Activated T-helper 1 cell treated with anti-CD3 and anti-CD28 coated beads, Interleukin-12 subunit alpha, Interleukin-12 subunit beta, Interleukin-2, Interleukin-4 antibody, amounts not matched to agents 30 ng/mL and 10 ng/mL and 1 ng/mL, durations not matched to agents 14 hours and 24 hours and 36 hours (primary cell): ENCODE measurements around the gene HOXD8. TPM values are rescaled to one million over a fixed set of nuclear protein-coding genes. Genes with fewer than 3 reads are reported as not detected.

Experiments
- DNase-seq: peaks from one replicate; pipeline ENCODE4 v3.0.0; 2021; ENCODE audit warnings: low spot score
- H3K27ac Mint-ChIP-seq: one replicate; pipeline ENCODE4 v1.8.0; 2021; ENCODE audit warnings: mild to moderate bottlenecking, mixed read lengths
- H3K27me3 Mint-ChIP-seq: one replicate; pipeline ENCODE4 v1.8.0; 2022; ENCODE audit warnings: mild to moderate bottlenecking, moderate library complexity, mixed read lengths; ENCODE audit not compliant: insufficient read depth
- H3K36me3 Mint-ChIP-seq: one replicate; pipeline ENCODE4 v1.8.0; 2021; ENCODE audit warnings: low read depth, mixed read lengths
- H3K4me1 Mint-ChIP-seq: one replicate; pipeline ENCODE4 v1.8.0; 2021; ENCODE audit warnings: low read depth, mixed read lengths
- H3K4me3 Mint-ChIP-seq: one replicate; pipeline ENCODE4 v1.8.0; 2021; ENCODE audit warnings: mild to moderate bottlenecking, moderate library complexity, mixed read lengths
- H3K9me3 Mint-ChIP-seq: one replicate; pipeline ENCODE4 v1.8.0; 2021; ENCODE audit warnings: mixed read lengths
- intact Hi-C: fragments of 100-400 bp; cut with micrococcal nuclease; formaldehyde crosslinking; loops from one replicate; pipeline ENCODE4 v1.15.1; 2024
- total RNA-seq: library from RNA; stranded (reverse); gene quantifications from 2 replicates; pipeline ENCODE4 v1.2.3, GENCODE V29; 2022

Gene HOXD8
- not detected in 2 replicates for total RNA-seq

- H3K36me3 Mint-ChIP-seq, result no peaks in the 10 kb centered on the region
- no peaks in the 10 kb centered on the region for H3K9me3 Mint-ChIP-seq
- DNase-seq, result no peak
- peak within 1 kb of the TSS; percentile 75 for H3K27ac Mint-ChIP-seq
- peaks cover 30% of the 10 kb centered on the region for H3K4me1 Mint-ChIP-seq
- intact Hi-C loops, result loop anchor here (5.0 kb wide), 1 partner anchor 423 kb away; no protein-coding TSS in a partner anchor
- H3K4me3 Mint-ChIP-seq, result no peak within 1 kb of the TSS
- peaks cover 81% of the 10 kb centered on the region for H3K27me3 Mint-ChIP-seq
Observed at GRCh38 chr2:176128982-176129796, at the start of gene HOXD8. HOXD8 (plus strand) TSS chr2:176129705; CDS start chr2:176130367, 662 bp downstream.

- no peaks in the 10 kb centered on the region for H3K4me1 Mint-ChIP-seq
- peak overlapping the region; percentile 89 for H3K27ac Mint-ChIP-seq
- H3K27me3 Mint-ChIP-seq, result peaks cover 72% of the 10 kb centered on the region
- intact Hi-C loops, result loop anchor here (2.0 kb wide), 2 partner anchors 51 to 1745 kb away; partner anchors contain the start of gene SP9
- no peak for DNase-seq
- peak overlapping the region; percentile 15 for H3K4me3 Mint-ChIP-seq
- peaks cover 4% of the 10 kb centered on the region for H3K9me3 Mint-ChIP-seq
- peaks cover 3% of the 10 kb centered on the region for H3K36me3 Mint-ChIP-seq
Observed at GRCh38 chr2:176079831-176080539, 49.5 kb upstream of the HOXD8 start.

- intact Hi-C loops, result no loop called here
- peaks cover 3% of the 10 kb centered on the region for H3K36me3 Mint-ChIP-seq
- H3K27ac Mint-ChIP-seq, result peak overlapping the region; percentile 81
- no peaks in the 10 kb centered on the region for H3K4me1 Mint-ChIP-seq
- no peak overlapping the region for H3K4me3 Mint-ChIP-seq
- DNase-seq, result no peak
- peaks cover 4% of the 10 kb centered on the region for H3K9me3 Mint-ChIP-seq
- H3K27me3 Mint-ChIP-seq, result peaks cover 73% of the 10 kb centered on the region
Observed at GRCh38 chr2:176080540-176081375, 48.7 kb upstream of the HOXD8 start.

GRCh38 chr2:176081376-176081836 is 48.1 kb upstream of the HOXD8 start:
- Mint-ChIP-seq H3K36me3 (peaks cover 3% of the 10 kb centered on the region), H3K27ac (peak overlapping the region; percentile 81), H3K4me1 (no peaks in the 10 kb centered on the region), H3K4me3 (no peak overlapping the region), H3K27me3 (peaks cover 72% of the 10 kb centered on the region), H3K9me3 (peaks cover 4% of the 10 kb centered on the region)
- no peak for DNase-seq
- intact Hi-C loops, result no loop called here

GRCh38 chr2:176081837-176082524 is 47.5 kb upstream of the HOXD8 start:
- Mint-ChIP-seq H3K4me1 (no peaks in the 10 kb centered on the region), H3K4me3 (no peak overlapping the region), H3K27me3 (peaks cover 74% of the 10 kb centered on the region), H3K36me3 (peaks cover 3% of the 10 kb centered on the region), H3K27ac (peak overlapping the region; percentile 81), H3K9me3 (peaks cover 4% of the 10 kb centered on the region)
- intact Hi-C loops, result no loop called here
- DNase-seq, result no peak

- intact Hi-C loops, result no loop called here
- Mint-ChIP-seq H3K4me1 (no peaks in the 10 kb centered on the region), H3K36me3 (peaks cover 3% of the 10 kb centered on the region), H3K9me3 (peaks cover 4% of the 10 kb centered on the region), H3K27me3 (peaks cover 79% of the 10 kb centered on the region), H3K27ac (peak overlapping the region; percentile 40), H3K4me3 (no peak overlapping the region)
- DNase-seq, result no peak
Observed at GRCh38 chr2:176082525-176082823, 47.0 kb upstream of the HOXD8 start.

GRCh38 chr2:176082824-176083751 is 46.4 kb upstream of the HOXD8 start:
- Mint-ChIP-seq H3K27ac (peak overlapping the region; percentile 64), H3K9me3 (peaks cover 4% of the 10 kb centered on the region), H3K27me3 (peaks cover 84% of the 10 kb centered on the region), H3K4me1 (no peaks in the 10 kb centered on the region), H3K4me3 (no peak overlapping the region), H3K36me3 (peaks cover 3% of the 10 kb centered on the region)
- no peak for DNase-seq
- intact Hi-C loops, result no loop called here

GRCh38 chr2:176083796-176084261 is 45.7 kb upstream of the HOXD8 start, which contains the start of gene EVX2:
EVX2 (minus strand) TSS chr2:176083962; CDS start chr2:176083776, 186 bp downstream.
- H3K4me3 Mint-ChIP-seq, result no peak within 1 kb of the TSS
- no peak for DNase-seq
- peak within 1 kb of the TSS; percentile 64 for H3K27ac Mint-ChIP-seq
- no peaks in the 10 kb centered on the region for H3K4me1 Mint-ChIP-seq
- intact Hi-C loops, result loop anchor here (2.0 kb wide), 1 partner anchor 27 kb away; no protein-coding TSS in a partner anchor
- H3K9me3 Mint-ChIP-seq, result peaks cover 4% of the 10 kb centered on the region
- peaks cover 84% of the 10 kb centered on the region for H3K27me3 Mint-ChIP-seq
- H3K36me3 Mint-ChIP-seq, result peaks cover 3% of the 10 kb centered on the region

GRCh38 chr2:176084611-176085119 is 44.8 kb upstream of the HOXD8 start:
- Mint-ChIP-seq H3K36me3 (no peaks in the 10 kb centered on the region), H3K27me3 (peaks cover 84% of the 10 kb centered on the region), H3K4me1 (no peaks in the 10 kb centered on the region), H3K4me3 (no peak overlapping the region), H3K27ac (peak overlapping the region; percentile 44), H3K9me3 (no peaks in the 10 kb centered on the region)
- no peak for DNase-seq
- intact Hi-C loops, result loop anchor here (2.0 kb wide), 1 partner anchor 26 kb away; no protein-coding TSS in a partner anchor

- Mint-ChIP-seq H3K9me3 (no peaks in the 10 kb centered on the region), H3K27me3 (peaks cover 88% of the 10 kb centered on the region), H3K27ac (peak overlapping the region; percentile 58), H3K4me3 (no peak overlapping the region), H3K4me1 (no peaks in the 10 kb centered on the region), H3K36me3 (no peaks in the 10 kb centered on the region)
- no peak for DNase-seq
- intact Hi-C loops, result loop anchor here (2.0 kb wide), 1 partner anchor 26 kb away; no protein-coding TSS in a partner anchor
Observed at GRCh38 chr2:176085120-176085788, 44.3 kb upstream of the HOXD8 start.
